Cardiac fibroblast (primary cell): ENCODE data around the gene PAIP2.

Experiments used
- DNase-seq, 2 donors: peaks; one replicate each; pipeline versions ENCODE4 v3.0.0 to v3.0.0-alpha.2; 2010; ENCODE audit warnings: low read depth in 2 of 2
- H3K4me3 ChIP-seq, 2 donors: replicated peaks in 1 of 2; 1 replicate in 1 of 2; 2 replicates in 1 of 2; pipeline ENCODE4 v1.5.1; 2011; ENCODE audit warnings: low read depth in 2 of 2, low read length in 2 of 2, mild to moderate bottlenecking in 2 of 2, moderate library complexity in 1 of 2
- CTCF ChIP-seq: IDR thresholded peaks from one replicate; pipeline ENCODE4 v1.5.1; 2011; ENCODE audit warnings: low read depth, mild to moderate bottlenecking, low read length, inconsistent platforms

PAIP2 gene

GRCh38 chr5:139341689-139342422, at the start of gene PAIP2:
Gene PAIP2 (plus strand): TSS chr5:139341854. CDS start chr5:139363785, 21,931 bp downstream.
- peak within 1 kb of the TSS; percentile 82 to 98 for H3K4me3 ChIP-seq
- peak; percentile 67 for TF ChIP-seq CTCF
- DNase-seq: peak; percentile 98 to 99

GRCh38 chr5:139293202-139293506, 48.5 kb upstream of the PAIP2 start:
- no peak for DNase-seq
- TF ChIP-seq CTCF: no peak
- peak overlapping the region; percentile 91 to 92 for H3K4me3 ChIP-seq

GRCh38 chr5:139293507-139294373, 47.9 kb upstream of the PAIP2 start, which contains the start of gene MATR3:
Gene MATR3 (plus strand): TSS chr5:139293740. CDS start chr5:139307416, 13,676 bp downstream.
- no peak for TF ChIP-seq CTCF
- peak; percentile 97 to 98 for DNase-seq
- H3K4me3 ChIP-seq: peak within 1 kb of the TSS; percentile 91 to 92

GRCh38 chr5:139294374-139295165, 47.1 kb upstream of the PAIP2 start:
- peak; percentile 82 to 84 for DNase-seq
- peak overlapping the region; percentile 91 to 92 for H3K4me3 ChIP-seq
- peak; percentile 36 for TF ChIP-seq CTCF

GRCh38 chr5:139295346-139296057, 46.2 kb upstream of the PAIP2 start:
- peak; percentile 13 to 17 for DNase-seq
- no peak for TF ChIP-seq CTCF
- peak overlapping the region; percentile 91 to 92 for H3K4me3 ChIP-seq

- no peak for TF ChIP-seq CTCF
- no peak for DNase-seq
- no peak overlapping the region for H3K4me3 ChIP-seq
Measured at GRCh38 chr5:139296198-139296597, 45.5 kb upstream of the PAIP2 start.
